ENCODE data around the gene SIGLEC15.

GRCh38 chr18:45860971-45861370 is 35.5 kb downstream of the SIGLEC15 start:
- TF ChIP-seq, protein P1, sequence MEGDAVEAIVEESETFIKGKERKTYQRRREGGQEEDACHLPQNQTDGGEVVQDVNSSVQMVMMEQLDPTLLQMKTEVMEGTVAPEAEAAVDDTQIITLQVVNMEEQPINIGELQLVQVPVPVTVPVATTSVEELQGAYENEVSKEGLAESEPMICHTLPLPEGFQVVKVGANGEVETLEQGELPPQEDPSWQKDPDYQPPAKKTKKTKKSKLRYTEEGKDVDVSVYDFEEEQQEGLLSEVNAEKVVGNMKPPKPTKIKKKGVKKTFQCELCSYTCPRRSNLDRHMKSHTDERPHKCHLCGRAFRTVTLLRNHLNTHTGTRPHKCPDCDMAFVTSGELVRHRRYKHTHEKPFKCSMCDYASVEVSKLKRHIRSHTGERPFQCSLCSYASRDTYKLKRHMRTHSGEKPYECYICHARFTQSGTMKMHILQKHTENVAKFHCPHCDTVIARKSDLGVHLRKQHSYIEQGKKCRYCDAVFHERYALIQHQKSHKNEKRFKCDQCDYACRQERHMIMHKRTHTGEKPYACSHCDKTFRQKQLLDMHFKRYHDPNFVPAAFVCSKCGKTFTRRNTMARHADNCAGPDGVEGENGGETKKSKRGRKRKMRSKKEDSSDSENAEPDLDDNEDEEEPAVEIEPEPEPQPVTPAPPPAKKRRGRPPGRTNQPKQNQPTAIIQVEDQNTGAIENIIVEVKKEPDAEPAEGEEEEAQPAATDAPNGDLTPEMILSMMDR (conservative IDR thresholded peaks at IDR 0.05): no peak
- TF ChIP-seq ZFX (IDR thresholded peaks at IDR 0.05): no peak
